Measurements from ENCODE around the gene D2HGDH.
"Not testable (repeated sequence)": the region's sequence is repeated elsewhere in the genome, so short reads cannot be mapped to it uniquely, and the experiment has no call there.

The D2HGDH gene

DNA sequence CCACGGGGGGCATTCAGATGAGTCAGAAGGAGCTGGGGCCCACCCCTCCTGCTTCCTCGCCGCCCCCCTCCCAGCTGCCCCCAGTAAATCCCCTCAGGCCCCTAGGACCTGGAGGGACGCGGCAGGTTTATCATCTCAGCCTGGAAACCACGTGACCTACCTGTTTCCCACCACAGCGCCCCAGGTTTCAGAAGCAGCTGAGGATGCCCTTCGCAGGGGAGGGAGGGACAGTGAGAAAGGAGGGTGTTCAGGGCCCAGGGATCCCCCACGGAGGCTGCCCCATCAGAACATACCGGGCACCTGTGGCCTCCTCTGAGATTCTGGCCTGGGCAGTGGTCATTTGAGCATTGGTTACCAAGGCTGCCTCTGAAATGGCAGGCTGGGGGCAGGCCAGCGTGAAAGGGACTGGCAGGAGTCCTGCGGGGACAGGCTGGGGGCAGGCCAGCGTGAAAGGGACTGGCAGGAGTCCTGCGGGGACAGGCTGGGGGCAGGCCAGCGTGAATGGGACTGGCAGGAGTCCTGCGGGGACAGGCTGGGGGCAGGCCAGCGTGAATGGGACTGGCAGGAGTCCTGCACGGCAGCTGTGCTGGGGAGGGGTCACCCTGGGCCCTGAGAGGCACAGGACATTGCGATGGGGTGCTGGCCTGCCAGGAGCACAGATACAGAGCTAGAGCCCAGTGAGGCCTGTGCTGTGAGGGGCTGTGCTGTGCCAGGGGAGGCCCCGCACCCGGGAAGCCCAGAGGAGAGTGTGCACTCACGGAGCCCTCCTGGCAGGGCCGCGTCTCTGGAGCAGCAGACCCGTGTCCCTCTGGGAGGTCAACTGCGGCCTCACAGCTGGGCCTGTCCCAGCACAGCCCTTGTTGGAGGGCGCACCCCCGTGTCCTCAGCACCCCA is 76.1 kb downstream of the D2HGDH start:
- DNase-seq: no peak

- DNase-seq: no peak
Measured at GRCh38 chr2:241811201-241811951, 76.9 kb downstream of the D2HGDH start.

- no peak for DNase-seq
Measured at GRCh38 chr2:241811952-241812729, 77.7 kb downstream of the D2HGDH start.

- DNase-seq: no peak
Measured at GRCh38 chr2:241812730-241813643, 78.6 kb downstream of the D2HGDH start.

DNA sequence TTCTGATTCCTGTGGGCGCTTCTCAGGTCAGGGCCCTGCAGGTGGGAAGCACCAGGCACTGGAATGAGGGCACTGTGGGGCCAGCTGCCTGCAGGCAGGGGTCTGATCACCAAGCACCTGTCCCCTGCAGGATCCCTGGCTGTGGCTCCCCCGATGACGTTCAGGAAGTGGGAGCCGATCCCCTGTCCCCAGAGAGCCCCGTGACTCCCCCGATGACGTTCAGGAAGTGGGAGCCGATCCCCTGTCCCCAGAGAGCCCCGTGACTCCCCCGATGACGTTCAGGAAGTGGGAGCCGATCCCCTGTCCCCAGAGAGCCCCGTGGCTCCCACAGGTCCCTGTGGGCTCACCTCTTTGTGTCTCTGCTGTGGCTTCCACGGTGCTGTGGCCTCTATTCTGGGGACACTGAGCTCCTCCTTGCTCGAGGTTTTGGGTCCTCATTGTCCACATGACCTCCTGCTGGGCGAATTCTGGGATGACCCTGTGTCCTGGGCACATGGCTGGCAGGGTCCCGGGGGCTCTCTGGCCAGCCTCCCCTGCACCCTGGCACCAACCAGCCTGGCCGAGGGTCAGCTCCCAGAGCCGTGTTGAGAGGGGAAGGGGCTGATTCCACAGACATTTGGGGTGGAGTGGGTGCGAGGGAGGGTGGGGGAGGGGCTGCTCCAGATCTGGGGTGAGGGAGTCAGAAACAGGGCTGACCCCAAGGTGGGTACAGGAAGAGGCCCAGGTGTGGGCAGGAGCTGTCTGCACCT is 79.4 kb downstream of the D2HGDH start:
- no peak for DNase-seq

DNA sequence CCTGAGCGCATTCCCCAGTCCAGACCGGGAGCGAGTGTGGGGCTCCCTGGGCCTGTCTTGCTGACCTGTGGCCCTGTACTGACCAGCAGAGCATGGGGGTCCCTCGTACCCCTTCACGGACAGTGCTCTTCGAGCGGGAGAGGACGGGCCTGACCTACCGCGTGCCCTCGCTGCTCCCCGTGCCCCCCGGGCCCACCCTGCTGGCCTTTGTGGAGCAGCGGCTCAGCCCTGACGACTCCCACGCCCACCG is 79.9 kb downstream of the D2HGDH start:
- no peak for DNase-seq

DNA sequence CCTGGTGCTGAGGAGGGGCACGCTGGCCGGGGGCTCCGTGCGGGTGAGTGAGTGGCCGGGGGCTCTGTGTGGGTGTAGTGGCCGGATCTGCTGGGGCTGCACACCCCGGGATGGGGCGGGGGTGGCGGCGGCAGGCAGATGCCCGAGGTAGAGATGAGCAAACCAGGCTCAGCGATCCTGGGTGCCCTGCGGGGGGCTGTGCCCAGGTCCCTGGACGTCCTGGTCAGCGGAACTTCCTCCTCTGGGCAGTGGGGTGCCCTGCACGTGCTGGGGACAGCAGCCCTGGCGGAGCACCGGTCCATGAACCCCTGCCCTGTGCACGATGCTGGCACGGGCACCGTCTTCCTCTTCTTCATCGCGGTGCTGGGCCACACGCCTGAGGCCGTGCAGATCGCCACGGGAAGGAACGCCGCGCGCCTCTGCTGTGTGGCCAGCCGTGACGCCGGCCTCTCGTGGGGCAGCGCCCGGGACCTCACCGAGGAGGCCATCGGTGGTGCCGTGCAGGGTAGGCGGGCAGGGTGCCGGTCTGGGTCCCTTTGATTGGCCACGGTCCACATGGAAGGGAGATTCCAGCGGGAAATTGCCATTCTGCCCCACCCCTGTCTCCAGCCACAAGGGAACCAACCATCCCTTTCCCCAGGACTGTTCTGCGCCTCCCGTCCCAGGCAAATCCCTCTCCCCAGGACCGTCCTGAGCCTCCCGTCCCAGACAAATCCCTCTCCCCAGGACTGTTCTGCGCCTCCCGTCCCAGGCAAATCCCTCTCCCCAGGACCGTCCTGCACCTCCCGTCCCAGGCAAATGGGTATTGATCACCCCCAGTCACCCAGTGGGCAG is 80.4 kb downstream of the D2HGDH start:
- DNase-seq: no peak

GRCh38 chr2:241815477-241816430 is 81.3 kb downstream of the D2HGDH start:
- DNase-seq: no peak

GRCh38 chr2:241816431-241817121 is 82.1 kb downstream of the D2HGDH start:
- DNase-seq: no peak

DNA sequence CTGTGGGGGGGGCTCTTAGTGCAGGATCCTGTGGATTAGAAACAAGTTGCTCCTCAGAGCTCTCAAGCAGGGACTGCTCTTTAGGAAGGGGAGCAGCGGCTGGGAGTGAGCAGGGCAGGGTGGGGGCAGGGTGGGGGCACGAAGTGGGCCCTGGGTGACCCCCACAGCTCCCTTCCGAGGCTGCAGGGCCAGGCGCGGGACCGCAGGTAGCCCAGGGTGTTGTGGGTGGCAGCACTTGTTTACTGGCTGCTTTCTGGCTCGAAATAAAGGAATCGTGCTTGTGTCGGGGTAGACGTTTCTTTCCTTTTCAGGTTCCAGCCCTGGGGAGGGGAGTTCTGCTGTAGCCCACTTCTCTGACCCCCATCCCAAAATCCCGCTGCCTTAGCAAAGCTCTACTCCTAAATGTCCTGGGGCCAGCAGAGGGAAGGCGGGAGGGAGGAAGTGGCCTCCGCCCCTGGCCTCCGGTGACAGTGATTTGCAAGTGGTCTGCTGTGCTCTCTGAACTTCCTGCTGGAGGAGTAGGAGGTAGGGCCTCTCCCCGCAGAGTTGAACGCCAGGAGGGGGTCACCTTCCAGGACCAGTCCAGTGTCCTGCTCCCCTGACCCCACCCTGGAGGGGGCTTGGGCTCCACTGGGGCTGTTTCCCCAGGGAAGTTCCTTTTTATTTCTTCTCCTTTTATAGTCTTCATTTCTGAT is 82.8 kb downstream of the D2HGDH start:
- DNase-seq: no peak

DNA sequence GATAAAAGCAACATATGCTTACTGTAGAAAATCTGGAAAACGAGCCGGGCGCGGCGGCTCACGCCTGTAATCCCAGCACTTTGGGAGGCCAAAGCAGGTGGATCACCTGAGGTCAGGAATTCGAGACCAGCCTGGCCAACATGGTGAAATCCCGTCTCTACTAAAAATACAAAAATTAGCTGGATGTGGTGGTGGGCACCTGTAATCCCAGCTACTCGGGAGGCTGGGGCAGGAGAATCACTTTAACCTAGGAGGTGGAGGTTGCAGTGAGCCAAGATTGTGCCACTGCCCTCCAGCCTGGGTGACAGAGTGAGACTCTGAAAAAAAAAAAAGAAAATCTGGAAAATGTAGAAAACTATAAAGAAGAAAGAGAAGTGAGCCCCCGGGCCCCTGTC is 83.4 kb downstream of the D2HGDH start:
- not testable (repeated sequence) for DNase-seq
